ENCODE measurements around the gene QKI. TPM values are rescaled to one million over a fixed set of nuclear protein-coding genes. Genes with fewer than 3 reads are reported as not detected.

The QKI gene
- polyA plus RNA-seq, 5 donors: 80.1 to 162 (median 158) TPM

- DNase-seq: no peak
Measured at GRCh38 chr6:163612200-163612599, 197.7 kb downstream of the QKI start.

GRCh38 chr6:163613025-163613424, 198.5 kb downstream of the QKI start:
- no peak for DNase-seq

GRCh38 chr6:163613668-163614067, 199.2 kb downstream of the QKI start:
- DNase-seq: no peak

GRCh38 chr6:163616452-163616851, 201.9 kb downstream of the QKI start:
- no peak for DNase-seq

GRCh38 chr6:163617549-163617948, 203.0 kb downstream of the QKI start:
- DNase-seq: no peak

GRCh38 chr6:163620101-163620500, 205.6 kb downstream of the QKI start:
- no peak for DNase-seq

- no peak for DNase-seq
Measured at GRCh38 chr6:163620670-163621330, 206.3 kb downstream of the QKI start.

- no peak for DNase-seq
Measured at GRCh38 chr6:163625265-163625664, 210.7 kb downstream of the QKI start.

- no peak for DNase-seq
Measured at GRCh38 chr6:163626073-163626867, 211.8 kb downstream of the QKI start.

- no peak for DNase-seq
Measured at GRCh38 chr6:163627274-163628062, 212.9 kb downstream of the QKI start.

All from right lung (tissue), 5 donors.